Measurements from ENCODE around the gene PC.
A peak's percentile ranks its signal among the peaks of the same experiment; 100 is the strongest.

The PC gene

GRCh38 chr11:66864172-66864901, 93.8 kb downstream of the PC start:
- H3K9me3 ChIP-seq (ENCODE audit: control insufficient read depth in 2 of 2, low read length in 2 of 2), result no peaks in the 10 kb centered on the region
- peak overlapping the region; percentile 24 to 68 for H3K9ac ChIP-seq (ENCODE audit: low read depth in 1 of 2, low read length in 2 of 2)
- peaks cover 0 to 4% of the 10 kb centered on the region in 2 donors for H3K36me3 ChIP-seq (ENCODE audit: control insufficient read depth in 2 of 2, insufficient read depth in 2 of 2, low read length in 2 of 2)
- H3K4me1 ChIP-seq (ENCODE audit: control insufficient read depth in 2 of 2, insufficient read depth in 2 of 2, low read length in 2 of 2), result peaks cover 20 to 29% of the 10 kb centered on the region in 2 donors
- peak overlapping the region; percentile 65 to 80 for H3K27ac ChIP-seq (ENCODE audit: low read depth in 2 of 2, low read length in 2 of 2)
- peak overlapping the region; percentile 26 to 34 for H3K4me3 ChIP-seq (ENCODE audit: low read length in 2 of 2)
- H3K27me3 ChIP-seq (ENCODE audit: control insufficient read depth in 2 of 2, insufficient read depth in 2 of 2, low read length in 2 of 2), result no peaks in the 10 kb centered on the region

GRCh38 chr11:66863428-66864125, 94.6 kb downstream of the PC start:
- no peaks in the 10 kb centered on the region for H3K27me3 ChIP-seq (ENCODE audit: control insufficient read depth in 2 of 2, insufficient read depth in 2 of 2, low read length in 2 of 2)
- H3K9ac ChIP-seq (ENCODE audit: low read depth in 1 of 2, low read length in 2 of 2), result peak overlapping the region; percentile 24 to 68
- peak overlapping the region; percentile 26 to 34 for H3K4me3 ChIP-seq (ENCODE audit: low read length in 2 of 2)
- H3K9me3 ChIP-seq (ENCODE audit: control insufficient read depth in 2 of 2, low read length in 2 of 2), result no peaks in the 10 kb centered on the region
- H3K36me3 ChIP-seq (ENCODE audit: control insufficient read depth in 2 of 2, insufficient read depth in 2 of 2, low read length in 2 of 2), result peaks cover 0 to 4% of the 10 kb centered on the region in 2 donors
- H3K27ac ChIP-seq (ENCODE audit: low read depth in 2 of 2, low read length in 2 of 2), result peak overlapping the region; percentile 65 to 80
- peaks cover 17 to 30% of the 10 kb centered on the region in 2 donors for H3K4me1 ChIP-seq (ENCODE audit: control insufficient read depth in 2 of 2, insufficient read depth in 2 of 2, low read length in 2 of 2)

GRCh38 chr11:66862559-66863037, 95.6 kb downstream of the PC start:
- Histone ChIP-seq H3K9me3 (ENCODE audit: control insufficient read depth in 2 of 2, low read length in 2 of 2) (no peaks in the 10 kb centered on the region), H3K4me3 (ENCODE audit: low read length in 2 of 2) (no peak overlapping the region), H3K9ac (ENCODE audit: low read depth in 1 of 2, low read length in 2 of 2) (no peak overlapping the region), H3K36me3 (ENCODE audit: control insufficient read depth in 2 of 2, insufficient read depth in 2 of 2, low read length in 2 of 2) (peaks cover 0 to 4% of the 10 kb centered on the region in 2 donors), H3K27me3 (ENCODE audit: control insufficient read depth in 2 of 2, insufficient read depth in 2 of 2, low read length in 2 of 2) (no peaks in the 10 kb centered on the region), H3K27ac (ENCODE audit: low read depth in 2 of 2, low read length in 2 of 2) (no peak overlapping the region), H3K4me1 (ENCODE audit: control insufficient read depth in 2 of 2, insufficient read depth in 2 of 2, low read length in 2 of 2) (peaks cover 17 to 30% of the 10 kb centered on the region in 2 donors)

GRCh38 chr11:66861774-66862558, 96.2 kb downstream of the PC start:
- Histone ChIP-seq H3K36me3 (ENCODE audit: control insufficient read depth in 2 of 2, insufficient read depth in 2 of 2, low read length in 2 of 2) (peaks cover 0 to 4% of the 10 kb centered on the region in 2 donors), H3K4me3 (ENCODE audit: low read length in 2 of 2) (no peak overlapping the region), H3K27ac (ENCODE audit: low read depth in 2 of 2, low read length in 2 of 2) (no peak overlapping the region), H3K27me3 (ENCODE audit: control insufficient read depth in 2 of 2, insufficient read depth in 2 of 2, low read length in 2 of 2) (no peaks in the 10 kb centered on the region), H3K9me3 (ENCODE audit: control insufficient read depth in 2 of 2, low read length in 2 of 2) (no peaks in the 10 kb centered on the region), H3K9ac (ENCODE audit: low read depth in 1 of 2, low read length in 2 of 2) (no peak overlapping the region), H3K4me1 (ENCODE audit: control insufficient read depth in 2 of 2, insufficient read depth in 2 of 2, low read length in 2 of 2) (peaks cover 17 to 34% of the 10 kb centered on the region in 2 donors)

- no peaks in the 10 kb centered on the region for H3K27me3 ChIP-seq (ENCODE audit: control insufficient read depth in 2 of 2, insufficient read depth in 2 of 2, low read length in 2 of 2)
- no peak overlapping the region for H3K4me3 ChIP-seq (ENCODE audit: low read length in 2 of 2)
- H3K9ac ChIP-seq (ENCODE audit: low read depth in 1 of 2, low read length in 2 of 2), result no peak overlapping the region
- no peak overlapping the region for H3K27ac ChIP-seq (ENCODE audit: low read depth in 2 of 2, low read length in 2 of 2)
- H3K36me3 ChIP-seq (ENCODE audit: control insufficient read depth in 2 of 2, insufficient read depth in 2 of 2, low read length in 2 of 2), result peaks cover 0 to 4% of the 10 kb centered on the region in 2 donors
- H3K4me1 ChIP-seq (ENCODE audit: control insufficient read depth in 2 of 2, insufficient read depth in 2 of 2, low read length in 2 of 2), result peaks cover 17 to 34% of the 10 kb centered on the region in 2 donors
- H3K9me3 ChIP-seq (ENCODE audit: control insufficient read depth in 2 of 2, low read length in 2 of 2), result no peaks in the 10 kb centered on the region
Observed at GRCh38 chr11:66861038-66861773, 97.0 kb downstream of the PC start.

- Histone ChIP-seq H3K4me3 (ENCODE audit: low read length in 2 of 2) (no peak overlapping the region), H3K4me1 (ENCODE audit: control insufficient read depth in 2 of 2, insufficient read depth in 2 of 2, low read length in 2 of 2) (peaks cover 22 to 38% of the 10 kb centered on the region in 2 donors), H3K27ac (ENCODE audit: low read depth in 2 of 2, low read length in 2 of 2) (no peak overlapping the region), H3K9me3 (ENCODE audit: control insufficient read depth in 2 of 2, low read length in 2 of 2) (no peaks in the 10 kb centered on the region), H3K27me3 (ENCODE audit: control insufficient read depth in 2 of 2, insufficient read depth in 2 of 2, low read length in 2 of 2) (no peaks in the 10 kb centered on the region), H3K9ac (ENCODE audit: low read depth in 1 of 2, low read length in 2 of 2) (no peak overlapping the region), H3K36me3 (ENCODE audit: control insufficient read depth in 2 of 2, insufficient read depth in 2 of 2, low read length in 2 of 2) (peaks cover 0 to 4% of the 10 kb centered on the region in 2 donors)
Observed at GRCh38 chr11:66860449-66860831, 97.7 kb downstream of the PC start.

- Histone ChIP-seq H3K9ac (ENCODE audit: low read depth in 1 of 2, low read length in 2 of 2) (no peak overlapping the region), H3K27ac (ENCODE audit: low read depth in 2 of 2, low read length in 2 of 2) (no peak overlapping the region), H3K27me3 (ENCODE audit: control insufficient read depth in 2 of 2, insufficient read depth in 2 of 2, low read length in 2 of 2) (no peaks in the 10 kb centered on the region), H3K4me1 (ENCODE audit: control insufficient read depth in 2 of 2, insufficient read depth in 2 of 2, low read length in 2 of 2) (peaks cover 19 to 33% of the 10 kb centered on the region in 2 donors), H3K4me3 (ENCODE audit: low read length in 2 of 2) (no peak overlapping the region), H3K9me3 (ENCODE audit: control insufficient read depth in 2 of 2, low read length in 2 of 2) (no peaks in the 10 kb centered on the region), H3K36me3 (ENCODE audit: control insufficient read depth in 2 of 2, insufficient read depth in 2 of 2, low read length in 2 of 2) (peaks cover 0 to 4% of the 10 kb centered on the region in 2 donors)
Observed at GRCh38 chr11:66859686-66860448, 98.3 kb downstream of the PC start.

- Histone ChIP-seq H3K9me3 (ENCODE audit: control insufficient read depth in 2 of 2, low read length in 2 of 2) (no peaks in the 10 kb centered on the region), H3K27ac (ENCODE audit: low read depth in 2 of 2, low read length in 2 of 2) (no peak overlapping the region), H3K9ac (ENCODE audit: low read depth in 1 of 2, low read length in 2 of 2) (no peak overlapping the region), H3K4me1 (ENCODE audit: control insufficient read depth in 2 of 2, insufficient read depth in 2 of 2, low read length in 2 of 2) (peaks cover 12 to 26% of the 10 kb centered on the region in 2 donors), H3K36me3 (ENCODE audit: control insufficient read depth in 2 of 2, insufficient read depth in 2 of 2, low read length in 2 of 2) (peaks cover 0 to 4% of the 10 kb centered on the region in 2 donors), H3K4me3 (ENCODE audit: low read length in 2 of 2) (no peak overlapping the region), H3K27me3 (ENCODE audit: control insufficient read depth in 2 of 2, insufficient read depth in 2 of 2, low read length in 2 of 2) (no peaks in the 10 kb centered on the region)
Observed at GRCh38 chr11:66858939-66859685, 99.1 kb downstream of the PC start.
